B cell (primary cell): Measurements from ENCODE around the gene PHLDB3.

Experiments used
- CTCF ChIP-seq: fragments of 200-600 bp; IDR thresholded peaks from one replicate; pipeline ENCODE4 v1.8.0; 2022; ENCODE audit warnings: antibody characterized with exemption, mild to moderate bottlenecking
- EZH2 ChIP-seq: IDR thresholded peaks from 2 replicates; pipeline ENCODE4 v1.6.1; 2012; ENCODE audit warnings: borderline replicate concordance, low read depth, mild to moderate bottlenecking, moderate library complexity, low read length; ENCODE audit not compliant: insufficient read depth, poor library complexity, severe bottlenecking

GRCh38 chr19:43489979-43490599, 14.5 kb downstream of the PHLDB3 start:
- no peak for TF ChIP-seq CTCF
- TF ChIP-seq EZH2, result no peak
